NCI-H2196 (cell line): Measurements from ENCODE around the gene SGCB.
"Not testable (repeated sequence)": the region's sequence is repeated elsewhere in the genome, so short reads cannot be mapped to it uniquely, and the experiment has no call there.

ENCODE experiments used
- DNase-seq: peaks from one replicate; lab custom pipeline; 2025; ENCODE audit not compliant: unreplicated experiment; lab: John Stamatoyannopoulos, UW

Gene SGCB, protein sequence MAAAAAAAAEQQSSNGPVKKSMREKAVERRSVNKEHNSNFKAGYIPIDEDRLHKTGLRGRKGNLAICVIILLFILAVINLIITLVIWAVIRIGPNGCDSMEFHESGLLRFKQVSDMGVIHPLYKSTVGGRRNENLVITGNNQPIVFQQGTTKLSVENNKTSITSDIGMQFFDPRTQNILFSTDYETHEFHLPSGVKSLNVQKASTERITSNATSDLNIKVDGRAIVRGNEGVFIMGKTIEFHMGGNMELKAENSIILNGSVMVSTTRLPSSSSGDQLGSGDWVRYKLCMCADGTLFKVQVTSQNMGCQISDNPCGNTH

DNA sequence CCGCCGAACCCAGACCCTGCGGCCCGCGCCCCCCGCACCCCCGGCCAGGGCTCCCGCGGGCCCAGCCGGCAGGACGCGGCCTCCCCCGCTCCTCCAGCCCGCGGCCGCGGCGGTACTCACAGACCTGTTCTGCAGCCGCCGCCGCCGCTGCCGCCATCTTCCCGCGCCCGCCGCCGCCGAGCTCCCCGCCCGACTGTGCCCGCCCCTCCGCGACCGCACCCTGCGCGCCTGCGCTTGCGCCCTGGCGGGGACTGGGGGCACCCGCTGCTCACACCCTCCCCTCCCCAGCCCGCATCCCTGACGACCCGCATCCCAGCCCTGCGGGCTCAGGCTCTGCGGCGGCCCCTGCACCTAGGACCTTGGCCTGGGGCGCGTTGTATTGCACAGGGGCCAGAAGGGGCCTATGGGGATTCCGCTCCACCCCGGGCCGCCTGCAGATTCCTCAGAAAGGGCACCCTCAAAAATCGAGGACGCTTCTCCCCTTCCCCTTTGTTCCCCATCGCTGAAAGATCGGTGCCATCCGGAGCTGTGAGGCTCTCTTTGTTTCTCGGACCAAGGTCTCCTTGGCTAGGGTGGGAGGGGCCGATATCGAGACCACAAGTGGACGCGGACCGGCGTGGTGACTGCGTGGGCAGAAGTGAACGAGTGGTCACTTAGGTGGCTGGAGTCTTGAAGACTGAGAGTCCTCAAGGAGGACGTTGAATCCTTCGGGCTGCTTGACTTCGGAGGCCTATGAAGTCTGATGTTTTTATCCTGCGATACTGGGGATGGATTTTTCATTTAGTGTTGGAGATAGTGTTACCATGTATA is at the start of gene SGCB:
TSS of gene SGCB (minus strand) at position 197 of the 810 bp plus-strand sequence. CDS start at position 157, 40 bp downstream.
- peak; percentile 62 for DNase-seq

DNA sequence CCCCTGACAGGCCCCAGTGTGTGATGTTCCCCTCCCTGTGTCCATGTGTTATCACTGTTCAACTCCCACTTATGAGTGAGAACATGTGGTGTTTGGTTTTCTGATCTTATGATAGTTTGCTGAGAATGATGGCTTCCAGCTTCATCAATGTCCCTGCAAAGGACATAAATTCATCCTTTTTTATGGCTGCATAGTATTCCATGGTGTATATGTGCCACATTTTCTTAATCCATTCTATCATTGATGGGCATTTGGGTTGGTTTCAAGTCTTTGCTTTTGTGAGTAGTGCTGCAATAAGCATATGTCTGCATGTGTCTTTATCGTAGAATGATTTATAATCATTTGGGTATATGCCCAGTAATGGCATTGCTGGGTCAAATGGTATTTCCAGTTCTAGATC is 48.3 kb upstream of the SGCB start:
- DNase-seq, result not testable (repeated sequence)

DNA sequence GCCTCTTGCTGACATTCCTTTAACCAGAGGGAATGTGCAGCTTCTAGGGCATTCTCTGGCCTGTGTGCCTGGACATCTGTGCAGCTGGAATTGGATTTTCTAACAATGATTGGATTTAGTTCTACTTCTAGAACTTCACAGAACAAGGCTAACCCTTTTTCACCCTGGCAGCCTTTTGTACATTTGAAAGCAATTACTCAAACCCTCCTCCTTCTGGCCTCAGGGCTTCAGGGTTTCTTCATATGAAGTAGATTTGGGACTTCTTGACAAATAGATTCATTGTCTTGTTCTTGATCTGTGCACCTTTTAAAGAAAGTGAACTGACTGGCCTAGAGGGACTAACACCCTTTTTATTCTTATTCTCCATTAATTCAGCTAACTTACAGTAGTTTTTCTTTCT is 43.1 kb upstream of the SGCB start:
- no peak for DNase-seq

DNA sequence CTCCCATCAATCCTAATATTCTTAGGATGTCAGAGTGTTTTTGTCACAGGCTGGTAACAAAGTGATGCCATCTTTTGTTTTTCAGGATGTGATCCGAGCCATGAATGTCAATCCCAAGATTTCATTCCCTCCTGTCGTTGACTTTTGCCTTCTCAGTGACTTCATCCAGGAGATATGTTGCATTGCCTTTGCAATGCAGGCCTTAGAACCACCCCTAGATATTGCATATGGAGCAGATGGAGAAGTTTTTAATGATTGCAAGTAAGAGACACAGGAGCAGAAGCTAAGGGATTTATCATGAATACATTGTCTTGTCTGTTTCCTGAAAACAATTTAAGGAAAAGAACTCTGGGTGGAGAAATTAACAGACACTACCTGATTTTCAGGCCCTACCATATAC is 41.6 kb upstream of the SGCB start:
- DNase-seq, result no peak

DNA sequence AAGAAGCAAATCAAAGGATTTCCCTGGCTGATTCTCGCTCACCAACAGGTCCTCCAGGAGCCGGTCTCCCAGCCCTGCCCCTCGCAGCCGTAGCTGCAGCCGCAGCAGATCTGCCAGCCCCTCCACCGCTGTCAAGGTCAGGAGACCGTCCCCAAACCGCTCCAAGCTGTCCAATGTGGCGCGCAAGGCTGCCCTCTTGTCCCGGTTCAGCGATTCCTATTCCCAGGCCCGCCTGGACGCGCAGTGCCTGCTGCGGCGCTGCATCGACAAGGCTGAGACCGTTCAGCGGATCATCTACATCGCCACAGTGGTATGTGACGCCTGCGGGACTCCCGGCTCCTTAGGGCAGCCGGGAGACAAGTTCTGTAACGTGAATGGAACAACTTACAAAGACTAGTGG is 38.6 kb upstream of the SGCB start:
- DNase-seq, result no peak

DNA sequence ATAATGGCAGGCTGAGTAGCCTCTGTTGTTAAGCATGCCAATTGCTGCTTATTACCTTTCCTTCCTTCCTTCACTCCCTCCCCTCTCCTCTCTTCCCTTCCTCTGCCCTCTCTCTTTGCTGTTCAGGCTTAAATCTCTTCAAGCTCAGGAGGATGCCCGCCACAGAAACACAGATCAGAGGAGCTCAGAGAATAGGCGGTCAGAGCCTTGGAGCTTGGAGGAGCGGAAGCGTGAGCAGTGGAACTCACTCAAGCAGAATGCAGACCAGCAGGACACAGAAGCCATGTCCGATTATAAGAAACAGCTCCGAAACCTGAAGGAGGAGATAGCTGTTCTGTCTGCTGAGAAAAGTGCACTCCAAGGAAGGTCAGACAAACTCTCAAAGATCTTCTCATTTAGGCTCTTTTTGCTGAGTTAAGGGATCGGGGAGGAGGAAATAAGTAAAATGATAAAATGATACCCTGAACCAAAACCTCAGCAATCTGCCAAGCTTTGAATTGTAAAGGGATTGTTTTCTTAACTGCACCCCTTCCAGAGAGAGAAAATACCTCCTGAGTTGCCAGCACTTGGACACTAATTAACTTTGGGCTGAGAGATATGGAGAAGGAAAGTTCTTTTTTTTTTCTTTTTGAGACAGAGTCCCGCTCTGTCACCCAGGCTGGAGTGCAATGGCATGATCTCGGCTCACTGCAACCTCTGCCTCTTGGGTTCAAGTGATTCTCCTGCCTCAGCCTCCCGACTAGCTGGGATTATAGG is 33.9 kb upstream of the SGCB start:
- DNase-seq, result no peak

DNA sequence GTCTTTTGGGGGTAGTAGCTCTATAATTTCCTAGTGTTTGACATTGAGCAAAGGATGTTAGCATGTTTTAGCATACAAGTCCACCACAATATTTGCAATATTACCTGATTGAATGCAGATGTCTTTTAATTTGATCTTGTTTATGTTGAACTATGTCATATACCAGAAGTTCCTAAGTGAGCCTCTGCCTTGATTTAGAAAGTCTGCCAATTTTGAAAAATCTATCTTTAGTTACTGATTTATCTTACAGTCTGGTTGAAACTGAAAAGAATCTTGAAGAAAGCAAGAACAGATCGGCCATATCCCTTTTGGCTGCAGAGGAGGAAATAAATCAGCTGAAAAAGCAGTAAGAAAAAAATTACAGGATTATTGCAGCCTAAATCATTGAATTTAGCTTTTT is 31.5 kb upstream of the SGCB start:
- DNase-seq, result no peak

DNA sequence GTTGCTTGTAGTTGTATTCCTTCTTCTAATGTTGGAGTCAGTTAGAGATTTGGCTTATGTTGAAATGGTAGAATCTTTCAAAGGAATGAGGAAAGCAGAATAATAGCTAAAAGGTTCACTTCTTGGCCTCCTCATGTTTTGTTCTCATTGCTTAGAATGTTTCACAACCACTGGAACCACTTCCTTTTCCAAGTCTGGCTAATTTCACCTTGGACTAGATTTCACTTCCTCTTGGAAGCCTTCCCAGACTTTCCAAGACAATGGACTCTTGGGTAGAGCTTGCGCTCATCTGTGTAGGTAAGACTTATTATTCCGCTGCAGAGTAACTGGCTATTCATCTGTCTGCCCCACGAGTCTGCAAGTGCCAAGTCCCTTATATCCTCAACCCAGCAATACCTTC is 21.3 kb upstream of the SGCB start:
- DNase-seq, result no peak

DNA sequence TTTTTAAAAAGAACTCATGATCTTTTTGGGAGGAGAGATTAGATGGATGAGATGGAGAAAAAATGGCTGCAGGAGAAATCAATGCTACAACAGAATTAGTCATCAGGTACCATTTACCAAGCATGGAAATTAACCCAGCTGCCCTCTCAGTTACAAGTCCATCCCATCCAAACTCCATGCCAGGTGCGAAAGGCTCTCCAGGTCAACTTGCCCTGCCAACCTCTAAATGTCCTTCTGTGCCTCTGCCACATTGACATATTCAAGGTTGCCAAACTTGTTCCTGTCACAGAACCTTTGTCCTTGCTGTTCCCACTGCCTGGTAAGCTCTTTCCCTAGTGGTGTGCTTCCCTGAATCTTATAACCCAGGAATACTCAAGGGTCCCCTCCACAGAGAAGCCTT is 20.2 kb upstream of the SGCB start:
- DNase-seq, result no peak

DNA sequence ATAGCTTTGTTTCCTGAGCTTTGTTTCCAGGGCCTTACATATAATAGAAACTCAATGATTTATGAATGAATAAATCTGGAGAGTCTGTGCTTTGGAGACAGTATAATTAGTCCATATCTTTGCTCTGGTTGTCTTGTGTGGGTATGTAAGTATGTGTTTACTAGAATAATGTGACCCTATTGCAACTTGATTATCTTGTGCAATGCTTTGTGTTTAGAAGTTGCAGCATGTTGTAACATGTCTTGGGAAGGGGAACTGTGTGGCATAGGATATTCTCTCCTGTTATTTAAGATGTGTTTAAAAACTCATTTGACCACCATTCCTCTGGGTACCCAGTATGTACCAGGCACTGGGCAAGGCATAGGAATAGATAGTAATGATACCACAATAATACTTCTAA is 19.1 kb upstream of the SGCB start:
- DNase-seq, result no peak

DNA sequence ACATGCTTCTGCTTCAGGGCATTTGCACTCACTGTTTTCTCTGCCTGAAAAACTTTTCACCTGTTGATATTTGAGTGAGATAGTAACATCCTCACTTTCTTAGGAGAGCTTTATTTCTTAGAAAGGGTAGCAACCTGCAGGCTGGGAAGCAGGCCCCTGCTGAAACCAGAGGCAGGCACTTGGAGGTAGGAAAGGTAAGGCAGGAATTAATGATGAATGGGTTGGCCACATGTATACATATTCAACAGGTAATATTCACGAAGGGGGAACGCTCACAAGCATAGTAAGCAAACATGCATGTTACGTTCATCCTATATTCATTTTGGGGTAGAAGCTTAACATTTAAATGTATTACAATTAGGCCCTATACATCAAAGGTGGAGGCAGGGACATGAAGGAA is 16.2 kb upstream of the SGCB start:
- no peak for DNase-seq

DNA sequence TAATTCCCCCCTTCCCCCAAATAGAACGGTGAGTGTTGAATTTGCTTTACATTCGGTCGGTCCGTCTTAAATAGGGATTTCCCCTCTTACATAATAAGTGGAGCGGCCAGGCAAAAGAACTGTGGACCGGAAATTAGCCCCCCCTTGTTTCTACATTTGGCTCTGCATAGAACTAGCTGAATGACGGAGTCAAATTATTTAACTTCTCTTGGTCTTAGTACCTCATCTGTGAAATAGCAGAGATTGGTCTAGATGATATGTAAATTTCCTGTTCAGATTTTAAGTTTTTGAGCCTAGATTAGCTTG is 14.3 kb upstream of the SGCB start:
- DNase-seq, result no peak

DNA sequence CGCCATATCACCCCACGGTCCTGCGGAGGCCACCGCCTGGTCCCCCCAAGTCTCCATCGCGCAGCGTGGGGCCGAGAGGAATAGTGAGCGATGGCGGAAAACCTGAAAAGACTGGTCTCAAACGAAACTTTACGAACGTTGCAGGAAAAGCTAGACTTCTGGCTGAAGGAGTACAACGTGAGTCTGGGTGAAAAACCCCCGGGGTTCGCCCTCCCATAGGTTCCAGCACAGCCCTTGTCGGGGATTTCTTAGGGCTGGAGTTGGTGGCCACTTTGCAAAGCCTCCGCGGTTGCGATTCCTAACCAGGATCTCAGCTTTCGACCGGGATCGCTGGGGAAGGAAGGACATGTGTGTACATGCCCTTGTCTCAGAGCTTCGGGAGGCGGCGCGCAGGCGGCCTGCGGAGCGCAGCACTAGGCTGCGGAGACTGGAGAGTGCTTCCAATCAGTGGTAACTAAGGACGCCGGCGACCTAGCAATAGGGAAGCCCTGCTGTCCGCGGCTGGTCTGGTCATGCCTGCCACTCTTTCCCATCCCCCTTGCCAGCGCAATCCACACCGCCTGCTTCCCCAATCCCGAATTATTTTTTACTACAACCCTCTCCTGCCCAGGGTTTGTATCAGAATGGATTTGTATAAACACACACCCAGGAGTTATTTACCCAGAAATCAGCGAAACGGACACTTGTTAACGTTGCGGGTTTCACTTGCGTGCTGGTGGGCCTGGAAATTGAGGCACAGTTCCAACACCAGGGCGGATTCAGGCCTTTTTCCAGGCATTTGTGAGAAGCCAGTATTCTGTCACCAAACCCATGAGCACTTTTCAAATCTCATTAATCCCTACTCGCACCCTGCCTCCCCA is 13.7 kb upstream of the SGCB start:
- DNase-seq, result no peak

DNA sequence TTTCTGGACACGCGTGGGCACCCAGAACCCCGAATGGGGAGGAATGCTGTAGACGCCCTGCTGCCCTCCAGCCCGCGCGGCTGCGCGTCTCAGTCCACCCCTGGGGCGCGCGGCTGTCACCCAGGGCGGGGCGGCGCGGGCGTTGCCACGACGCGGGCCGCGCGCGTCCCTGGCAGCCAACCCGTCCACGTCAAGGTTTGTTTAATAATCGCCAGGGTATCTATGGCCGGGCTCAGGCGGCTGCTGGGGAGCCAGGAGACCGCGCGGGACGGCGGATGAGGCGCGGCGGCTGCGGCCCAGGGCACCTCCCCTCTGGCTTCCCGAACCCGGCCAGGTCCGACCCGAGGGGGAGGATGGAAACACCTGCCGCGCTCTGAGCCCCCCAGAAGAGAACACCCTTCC is 13.1 kb upstream of the SGCB start, which contains the start of gene SPATA18:
TSS of gene SPATA18 (plus strand) at position 92 of the 402 bp plus-strand sequence. CDS start 401 bp downstream, outside the sequence.
- DNase-seq, result no peak

DNA sequence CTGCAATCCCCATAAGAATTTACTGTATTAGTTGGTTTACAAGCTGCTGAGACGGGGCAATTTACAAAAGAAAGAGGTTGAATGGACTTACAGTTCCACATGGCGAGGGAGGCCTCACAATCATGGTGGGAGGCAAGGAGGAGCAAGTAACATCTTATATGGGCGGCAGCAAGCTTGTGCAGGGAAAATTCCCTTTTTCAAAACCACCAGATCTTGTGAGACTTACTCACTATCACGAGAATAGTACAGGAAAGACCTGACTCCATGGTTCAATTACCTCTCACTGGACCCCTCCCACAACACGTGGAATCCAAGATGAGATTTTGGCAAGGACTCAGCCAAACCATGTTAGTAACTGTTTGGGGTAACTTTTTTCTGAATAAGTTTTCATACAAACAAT is 11.2 kb upstream of the SGCB start:
- no peak for DNase-seq

DNA sequence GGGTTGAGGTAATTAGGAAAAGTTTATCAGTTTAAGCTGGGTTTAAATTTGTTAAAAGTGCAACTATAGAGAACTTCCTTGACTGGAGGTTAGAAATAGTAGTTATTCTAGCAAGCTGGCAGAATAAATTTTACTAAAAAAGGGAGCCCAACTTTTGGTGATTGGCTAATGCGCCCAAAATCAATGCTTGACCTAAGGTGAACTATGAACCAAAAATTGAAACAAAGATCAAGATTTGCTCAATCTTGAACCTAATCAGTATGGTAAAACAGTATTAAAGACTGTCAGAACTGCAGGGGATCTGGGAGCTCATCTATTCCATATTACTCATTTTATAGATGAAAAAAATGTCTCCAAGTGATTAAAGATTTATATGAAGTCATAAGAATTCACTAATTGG is 6.9 kb upstream of the SGCB start:
- no peak for DNase-seq

DNA sequence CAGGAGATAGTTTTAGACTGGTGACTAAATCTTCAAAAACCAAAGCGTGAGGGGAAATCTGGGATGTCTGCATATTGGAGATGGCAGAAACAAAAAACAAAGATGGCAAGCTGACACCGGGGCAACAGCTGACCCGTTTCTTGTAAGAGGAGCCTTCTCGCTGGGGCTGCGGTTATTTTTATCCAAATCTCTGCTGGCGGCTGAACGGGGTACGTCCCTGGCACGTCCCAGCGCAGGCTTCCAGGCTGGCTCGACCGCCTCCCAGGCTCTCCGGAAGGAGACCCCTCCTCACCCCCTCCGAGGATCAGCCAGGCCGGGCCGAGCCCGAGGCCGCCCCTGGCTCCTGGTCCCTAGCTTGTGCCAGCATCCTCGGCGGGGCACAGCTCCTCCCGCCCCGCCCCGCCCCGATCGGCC is 403 bp downstream of the SGCB start:
- peak; percentile 22 for DNase-seq

DNA sequence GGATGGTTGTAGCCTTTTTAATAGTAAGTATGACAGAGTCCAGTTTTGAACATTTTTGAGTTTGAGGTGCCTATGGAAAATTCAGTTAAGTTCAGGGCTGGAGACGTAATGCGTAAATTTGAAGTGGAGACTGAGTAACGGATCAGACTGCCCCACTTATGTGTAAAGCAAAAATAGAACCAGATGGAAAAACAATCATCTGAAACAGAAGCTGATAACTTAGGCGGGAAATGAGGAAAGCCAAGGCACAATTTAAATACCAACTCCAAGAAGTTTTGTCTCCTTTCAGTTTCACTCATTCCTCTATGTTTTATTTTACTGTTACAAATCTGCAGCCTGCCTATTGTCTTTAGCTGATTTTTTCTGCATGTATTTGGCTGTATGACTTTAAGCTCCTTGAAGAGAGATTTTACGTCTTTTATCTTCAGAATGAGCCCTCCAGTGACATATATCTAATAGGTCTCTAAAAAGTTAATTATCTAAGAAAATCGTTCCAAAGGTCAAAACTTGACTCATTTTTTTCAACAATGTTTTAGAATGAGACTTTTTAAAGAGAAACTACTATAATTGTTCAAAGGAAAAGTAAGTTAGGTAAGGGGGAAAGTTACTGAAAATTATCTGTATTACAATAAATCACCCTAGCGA is 1.1 kb downstream of the SGCB start:
- DNase-seq, result no peak

DNA sequence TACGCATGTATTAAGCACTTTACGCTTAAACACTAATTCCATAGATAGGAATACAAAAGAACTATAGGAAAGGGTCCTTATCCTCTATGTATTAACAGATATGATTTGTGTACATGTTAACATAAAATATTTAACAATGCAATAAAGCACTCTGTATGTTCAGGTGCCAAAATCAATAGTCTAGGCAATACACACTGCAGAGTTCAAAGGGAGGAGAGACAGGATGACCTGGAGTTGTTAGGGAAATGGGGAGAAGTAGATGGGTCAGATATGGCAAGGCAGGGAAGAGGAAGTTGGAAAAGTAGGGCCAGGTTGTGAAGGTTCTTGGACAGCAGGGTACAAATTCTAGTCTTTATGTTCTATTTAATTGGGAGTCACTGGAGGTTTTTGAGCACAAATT is 2.9 kb downstream of the SGCB start:
- DNase-seq, result no peak

DNA sequence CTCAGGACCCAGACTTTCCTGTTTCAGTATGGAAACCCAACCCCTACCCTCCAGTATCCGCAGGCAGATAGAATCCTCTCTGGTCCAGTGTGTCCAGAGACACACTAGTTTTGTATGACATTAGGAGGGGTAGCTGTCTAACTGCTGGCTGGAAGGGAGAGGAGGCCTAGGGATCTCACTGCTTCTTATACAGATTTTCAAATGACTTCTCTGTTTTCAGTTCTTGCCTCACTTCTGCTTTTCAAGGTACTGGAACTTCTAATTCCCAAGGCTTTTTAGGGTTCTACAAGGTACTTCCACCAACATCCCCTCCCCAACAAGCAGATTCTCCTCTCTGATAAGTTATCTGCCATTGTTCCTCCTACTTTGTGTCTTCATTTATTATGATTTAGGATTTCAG is 6.1 kb downstream of the SGCB start:
- no peak for DNase-seq
